GM12872 (cell line): ENCODE measurements around the gene P3H1.
A peak's percentile ranks its signal among the peaks of the same experiment; 100 is the strongest.

ENCODE experiments used
- TF ChIP-seq, protein P1 (sequence below): IDR thresholded peaks from 3 replicates; pipeline ENCODE4 v1.5.1; 2011; ENCODE audit warnings: low read depth, mild to moderate bottlenecking, low read length, moderate library complexity; ENCODE audit not compliant: insufficient read depth

Gene P3H1

DNA sequence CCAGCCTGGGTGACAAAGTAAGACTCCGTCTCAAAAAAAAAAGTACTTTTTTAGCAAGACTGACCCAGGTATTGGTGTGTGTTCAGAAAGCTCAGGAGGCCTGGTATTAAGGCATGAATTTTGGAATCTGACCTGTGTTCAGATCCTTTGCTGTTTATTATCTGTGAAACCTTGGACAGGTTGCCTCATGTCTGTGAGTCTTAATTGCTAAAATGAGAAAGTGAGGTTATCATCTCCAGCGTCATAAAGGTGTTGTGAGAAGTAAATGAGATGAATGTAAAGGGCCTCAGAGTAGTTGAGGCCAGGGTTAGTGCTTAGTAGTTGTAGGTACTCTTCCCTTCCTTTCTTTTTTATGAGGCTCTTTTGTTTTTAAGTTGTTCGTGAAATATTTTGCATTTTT, 3.0 kb upstream of the P3H1 start:
- TF ChIP-seq, protein P1, sequence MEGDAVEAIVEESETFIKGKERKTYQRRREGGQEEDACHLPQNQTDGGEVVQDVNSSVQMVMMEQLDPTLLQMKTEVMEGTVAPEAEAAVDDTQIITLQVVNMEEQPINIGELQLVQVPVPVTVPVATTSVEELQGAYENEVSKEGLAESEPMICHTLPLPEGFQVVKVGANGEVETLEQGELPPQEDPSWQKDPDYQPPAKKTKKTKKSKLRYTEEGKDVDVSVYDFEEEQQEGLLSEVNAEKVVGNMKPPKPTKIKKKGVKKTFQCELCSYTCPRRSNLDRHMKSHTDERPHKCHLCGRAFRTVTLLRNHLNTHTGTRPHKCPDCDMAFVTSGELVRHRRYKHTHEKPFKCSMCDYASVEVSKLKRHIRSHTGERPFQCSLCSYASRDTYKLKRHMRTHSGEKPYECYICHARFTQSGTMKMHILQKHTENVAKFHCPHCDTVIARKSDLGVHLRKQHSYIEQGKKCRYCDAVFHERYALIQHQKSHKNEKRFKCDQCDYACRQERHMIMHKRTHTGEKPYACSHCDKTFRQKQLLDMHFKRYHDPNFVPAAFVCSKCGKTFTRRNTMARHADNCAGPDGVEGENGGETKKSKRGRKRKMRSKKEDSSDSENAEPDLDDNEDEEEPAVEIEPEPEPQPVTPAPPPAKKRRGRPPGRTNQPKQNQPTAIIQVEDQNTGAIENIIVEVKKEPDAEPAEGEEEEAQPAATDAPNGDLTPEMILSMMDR, result no peak

DNA sequence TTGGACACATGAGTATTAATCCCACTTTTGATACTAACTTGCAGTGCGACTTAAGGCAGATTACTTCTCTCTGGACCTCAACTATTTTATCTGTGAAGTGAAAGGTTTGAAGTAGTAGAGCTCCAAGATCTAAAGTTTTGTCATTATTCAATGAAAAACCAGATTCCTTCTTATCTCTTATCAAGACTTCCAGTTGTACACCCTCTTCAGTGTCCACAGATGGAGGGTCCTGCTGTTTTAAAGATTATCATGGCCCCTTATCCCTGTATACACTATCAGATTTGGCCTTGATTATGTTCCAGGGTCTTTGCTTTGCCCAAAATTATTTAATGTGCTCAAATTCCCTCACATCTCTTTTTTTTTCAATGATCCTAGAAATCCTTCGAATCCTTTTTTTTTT, 1.3 kb upstream of the P3H1 start:
- TF ChIP-seq, protein P1, result no peak

DNA sequence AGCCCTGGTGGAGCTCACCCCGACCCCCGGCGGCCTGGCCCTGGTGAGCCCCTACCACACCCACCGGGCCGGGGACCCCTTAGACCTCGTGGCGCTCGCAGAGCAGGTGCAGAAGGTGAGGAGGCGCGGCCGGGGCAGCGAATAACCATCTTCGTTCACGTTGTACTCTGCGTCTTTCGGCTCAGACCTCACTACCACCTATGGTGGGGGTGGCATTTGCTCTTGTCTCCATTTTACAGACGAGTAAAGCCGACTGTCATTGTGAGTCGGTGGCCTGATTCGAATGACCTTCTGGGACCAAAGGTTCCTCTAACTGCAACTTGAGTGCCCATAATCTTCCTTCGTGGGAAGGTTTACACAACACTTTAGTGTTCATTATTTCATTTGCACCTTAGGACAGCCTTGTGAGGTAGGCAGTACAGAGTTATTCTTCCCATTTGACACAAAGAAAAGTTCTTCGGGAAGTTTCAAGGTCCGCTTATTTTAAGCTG, 727 bp upstream of the P3H1 start:
- TF ChIP-seq, protein P1, result no peak

DNA sequence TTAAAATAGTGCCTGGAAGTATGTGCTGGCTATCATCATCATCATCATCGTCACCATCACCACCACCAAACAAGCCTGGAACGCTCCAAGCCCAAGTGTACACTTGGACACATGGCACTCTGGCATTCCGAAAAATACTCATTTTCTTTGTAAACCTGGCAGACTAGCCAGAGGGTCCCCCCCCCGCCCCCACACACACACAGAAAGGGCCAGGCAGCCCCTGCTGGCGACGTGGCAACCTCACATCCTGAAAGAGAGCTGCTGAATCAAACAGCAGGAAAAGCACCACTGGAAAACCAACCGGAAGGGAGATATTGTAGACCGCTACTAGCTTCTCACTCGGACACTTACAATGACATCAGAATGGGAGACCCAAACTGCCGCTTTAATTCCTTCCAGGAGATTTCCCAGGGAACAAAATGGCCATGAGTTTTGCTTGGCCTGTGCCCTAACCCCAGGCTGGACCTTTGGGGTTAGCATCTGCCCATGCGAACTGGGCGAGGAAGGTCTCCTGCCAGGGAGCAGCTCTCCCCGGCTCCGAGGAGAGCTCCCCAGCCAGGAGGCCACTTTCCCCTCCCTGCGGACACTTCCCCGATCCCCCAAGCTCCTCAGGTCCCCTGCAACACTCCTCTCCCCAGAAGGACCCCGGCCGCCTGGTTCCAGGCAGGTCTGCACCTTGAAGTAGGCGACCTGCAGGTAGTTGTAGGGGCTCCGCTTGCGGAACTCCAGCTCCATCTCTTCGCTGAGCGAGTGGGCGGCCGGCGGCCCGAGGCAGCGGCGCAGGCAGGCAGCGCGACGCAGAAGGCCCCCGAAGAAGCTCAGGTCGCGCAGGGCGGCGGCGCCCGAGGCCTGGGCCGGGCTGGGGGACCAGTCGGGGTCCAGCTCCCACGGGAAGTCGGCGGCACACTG, 742 bp downstream of the P3H1 start:
- TF ChIP-seq, protein P1, result peak; percentile 67

DNA sequence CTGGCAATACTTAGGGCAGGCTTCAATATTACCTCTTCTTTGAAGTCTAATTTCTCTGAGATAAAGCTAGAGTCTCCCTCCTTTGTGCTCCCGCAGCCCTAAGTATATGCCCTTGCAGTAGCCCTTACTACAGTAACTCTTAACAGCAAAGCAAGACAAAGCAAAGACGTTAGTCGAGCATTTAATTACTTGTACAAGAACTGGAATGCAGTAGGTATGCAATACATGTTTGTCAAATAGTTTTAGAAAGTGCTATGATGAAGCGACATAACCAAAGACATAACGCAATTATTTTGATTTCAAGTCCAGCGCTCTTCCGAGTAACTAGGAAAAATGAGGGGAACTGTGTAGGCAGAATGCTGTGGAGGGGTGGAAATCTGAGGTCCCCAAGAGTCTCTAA, 1.6 kb downstream of the P3H1 start:
- TF ChIP-seq, protein P1, result no peak

DNA sequence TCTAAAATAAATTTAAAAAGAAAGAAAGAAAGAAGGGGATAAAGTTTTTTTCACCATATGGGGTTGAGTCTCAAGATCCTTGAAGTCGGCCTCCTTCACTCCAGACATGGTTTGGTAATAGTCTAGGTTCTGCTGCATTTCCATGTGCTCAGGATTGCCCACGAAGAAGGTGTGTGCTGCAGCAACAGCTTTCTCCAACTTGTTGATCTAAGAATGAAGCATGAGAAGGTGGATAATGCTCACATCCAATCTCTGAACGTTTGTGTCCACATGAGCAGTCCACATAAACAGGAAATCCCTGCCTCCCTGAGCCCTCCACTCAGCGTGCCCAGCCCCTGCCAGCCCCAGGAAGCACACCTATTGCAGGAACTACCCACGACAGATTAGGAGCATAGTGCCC, 4.6 kb downstream of the P3H1 start:
- TF ChIP-seq, protein P1, result no peak

DNA sequence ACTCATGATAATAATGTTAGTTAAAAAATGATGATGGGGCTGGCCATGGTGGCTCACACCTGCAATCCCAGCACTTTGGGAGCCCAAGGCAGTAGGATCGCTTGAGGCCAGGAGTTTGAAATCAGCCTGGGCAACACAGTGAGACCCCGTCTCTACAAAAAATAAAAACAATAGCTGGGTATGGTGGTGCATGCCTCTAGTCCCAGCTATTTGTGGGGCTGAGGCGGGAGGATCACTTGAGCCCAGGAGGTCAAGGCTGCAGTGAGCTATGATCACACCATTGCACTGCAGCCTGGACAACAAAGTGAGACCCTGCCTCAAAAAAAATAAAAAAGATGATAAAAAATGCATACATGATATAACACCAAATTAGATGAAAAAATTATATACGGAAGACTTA, 5.3 kb downstream of the P3H1 start:
- TF ChIP-seq, protein P1, result no peak
